GM18520 (cell line): ENCODE results near the gene NAV2.

ENCODE experiments used
- ATAC-seq: cut with Tn5 transposase; IDR thresholded peaks from one replicate; pipeline ENCODE4 v1.9.1; 2021; ENCODE audit not compliant: unreplicated experiment

NAV2 gene

GRCh38 chr11:19805376-19805775 lies 92.7 kb downstream of the NAV2 start:
- no peak for ATAC-seq

GRCh38 chr11:19805827-19806226 lies 93.2 kb downstream of the NAV2 start:
- no peak for ATAC-seq

- ATAC-seq: no peak
These were observed 93.6 kb downstream of the NAV2 start for GRCh38 chr11:19806251-19806650.

- ATAC-seq: no peak
These were observed 95.7 kb downstream of the NAV2 start for GRCh38 chr11:19808076-19808911.

- ATAC-seq: no peak
These were observed 98.2 kb downstream of the NAV2 start for GRCh38 chr11:19810852-19811251.

GRCh38 chr11:19811380-19811779 lies 98.7 kb downstream of the NAV2 start:
- ATAC-seq: no peak

- no peak for ATAC-seq
These were observed 99.5 kb downstream of the NAV2 start for GRCh38 chr11:19812096-19812495.

GRCh38 chr11:19812710-19813109 lies 100.1 kb downstream of the NAV2 start:
- ATAC-seq: no peak

GRCh38 chr11:19813158-19813879 lies 100.7 kb downstream of the NAV2 start:
- no peak for ATAC-seq

- ATAC-seq: no peak
These were observed 101.8 kb downstream of the NAV2 start for GRCh38 chr11:19814421-19814820.

- no peak for ATAC-seq
These were observed 103.4 kb downstream of the NAV2 start for GRCh38 chr11:19816040-19816439.

- no peak for ATAC-seq
These were observed 104.2 kb downstream of the NAV2 start for GRCh38 chr11:19816817-19817216.

GRCh38 chr11:19817265-19817851 lies 104.7 kb downstream of the NAV2 start:
- no peak for ATAC-seq

GRCh38 chr11:19817870-19818269 lies 105.2 kb downstream of the NAV2 start:
- ATAC-seq: no peak

GRCh38 chr11:19818619-19819018 lies 106.0 kb downstream of the NAV2 start:
- ATAC-seq: no peak

- ATAC-seq: no peak
These were observed 106.5 kb downstream of the NAV2 start for GRCh38 chr11:19819148-19819547.

- ATAC-seq: no peak
These were observed 107.5 kb downstream of the NAV2 start for GRCh38 chr11:19820100-19820499.

GRCh38 chr11:19821412-19821875 lies 108.8 kb downstream of the NAV2 start:
- no peak for ATAC-seq

GRCh38 chr11:19821993-19822392 lies 109.4 kb downstream of the NAV2 start:
- ATAC-seq: no peak

GRCh38 chr11:19822531-19822930 lies 109.9 kb downstream of the NAV2 start:
- ATAC-seq: no peak

GRCh38 chr11:19826606-19827005 lies 114.0 kb downstream of the NAV2 start:
- ATAC-seq: no peak
